SKM-1 (cell line): ENCODE data around the gene S100A4.

Source experiments
- DNase-seq: peaks from one replicate; lab custom pipeline; 2025; ENCODE audit not compliant: unreplicated experiment; lab: John Stamatoyannopoulos, UW

The S100A4 gene

DNA sequence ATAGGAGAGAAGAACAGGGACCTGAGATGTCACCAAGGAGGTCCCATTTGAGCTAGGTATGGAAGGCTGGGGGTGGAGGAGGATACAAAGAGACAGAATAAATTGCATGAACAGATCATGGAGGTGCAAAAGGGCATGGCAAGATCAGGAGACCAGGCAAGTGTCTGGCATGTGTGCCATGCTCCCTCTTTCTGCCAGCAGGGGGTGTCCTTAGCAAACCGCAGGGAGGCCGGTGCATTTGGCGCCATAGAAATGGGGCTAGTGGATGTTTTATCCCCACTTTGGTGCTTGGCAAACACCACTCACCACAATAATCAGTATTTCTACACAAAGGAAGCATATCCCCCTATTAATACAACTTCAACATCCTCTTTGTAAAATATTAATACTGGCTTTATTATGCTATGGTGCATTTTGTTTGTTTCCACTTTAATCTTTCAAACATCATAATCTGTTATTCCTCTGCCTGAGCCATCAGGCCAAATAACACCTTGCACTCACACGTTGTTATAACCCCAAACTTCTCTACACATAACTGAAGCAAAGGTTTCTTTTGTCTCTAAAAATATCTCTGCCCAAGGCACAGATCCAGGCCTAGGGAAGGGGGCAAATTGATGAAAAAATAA is 35.8 kb downstream of the S100A4 start:
- peak; percentile 82 for DNase-seq

DNA sequence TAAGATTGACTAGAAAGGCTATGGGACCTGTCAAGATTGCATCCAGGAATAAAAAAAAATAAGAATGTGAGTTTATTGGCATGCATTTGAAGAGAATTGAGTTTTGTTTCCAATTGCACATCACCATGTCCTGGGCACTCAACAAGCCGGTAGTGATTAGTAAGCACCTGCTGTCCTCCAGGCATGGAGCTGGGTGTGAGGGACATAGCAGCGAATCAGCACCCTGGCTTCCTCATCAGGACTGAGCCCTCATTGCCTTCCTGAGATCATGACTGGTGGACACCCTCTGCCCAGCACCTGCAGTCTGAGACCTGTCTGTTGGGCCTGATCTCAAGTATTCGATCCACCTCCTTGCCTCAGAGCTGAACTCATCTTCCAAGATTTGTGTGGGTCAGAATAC is 36.6 kb downstream of the S100A4 start:
- DNase-seq = no peak

DNA sequence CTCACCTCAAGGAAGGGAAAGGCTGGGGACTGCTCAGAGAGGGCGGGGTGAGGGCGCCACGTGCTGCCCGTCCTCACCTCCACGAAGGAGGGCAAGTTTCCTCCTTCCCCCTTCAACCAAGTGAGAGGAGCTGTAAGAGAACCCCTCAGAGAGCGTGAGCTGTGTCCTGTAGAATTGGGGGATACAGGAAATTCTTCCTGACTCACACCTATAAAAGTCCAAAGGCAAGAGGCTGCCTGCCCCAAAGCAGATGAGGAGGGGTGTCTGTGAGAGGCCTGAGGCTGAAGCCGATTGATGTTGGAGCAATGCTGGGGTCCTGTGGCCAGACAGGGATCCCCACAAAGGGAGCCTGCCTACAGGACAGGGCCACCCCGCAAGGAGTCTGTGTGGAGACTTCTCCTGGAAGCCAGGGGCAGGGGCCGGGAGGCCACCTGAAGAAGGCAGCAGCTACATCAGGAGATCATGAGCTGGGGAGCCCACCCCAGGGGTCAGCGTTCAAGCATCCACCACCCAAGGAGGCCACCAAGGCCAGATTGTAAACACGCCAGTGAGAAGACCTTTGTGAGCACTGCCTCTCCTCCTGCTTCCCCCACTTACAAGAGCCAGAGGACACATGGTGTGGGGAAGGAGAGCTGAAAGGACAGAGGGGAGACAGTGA is 37.6 kb downstream of the S100A4 start:
- DNase-seq = no peak

DNA sequence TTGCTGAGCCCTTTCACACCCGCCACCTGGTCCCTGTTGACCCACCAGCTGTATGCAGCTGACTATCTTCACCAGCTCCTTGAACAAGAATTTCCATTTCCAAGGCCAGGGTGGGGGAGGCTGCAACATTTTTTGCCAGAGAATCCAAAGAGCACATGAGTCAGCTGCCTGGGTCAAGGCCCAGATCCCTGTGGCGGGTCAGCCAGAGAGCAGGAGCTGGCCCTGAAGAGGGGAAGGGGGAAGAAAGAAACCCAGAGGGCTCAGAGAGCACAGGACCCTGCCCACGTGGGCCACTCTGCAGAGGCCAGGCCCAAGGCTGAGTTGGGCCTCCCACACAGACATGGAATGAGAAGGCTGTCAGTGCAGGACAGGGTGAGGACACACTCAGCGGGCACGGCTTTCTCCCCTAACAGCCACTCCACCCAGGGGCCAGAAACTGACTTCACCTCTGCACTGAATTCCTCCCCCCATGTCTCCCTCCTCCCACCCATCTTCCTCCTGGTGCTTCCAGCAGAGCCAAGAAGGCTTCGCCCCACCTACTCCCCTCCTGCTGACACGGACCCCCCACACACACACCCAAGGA is 38.7 kb downstream of the S100A4 start:
- DNase-seq = no peak

DNA sequence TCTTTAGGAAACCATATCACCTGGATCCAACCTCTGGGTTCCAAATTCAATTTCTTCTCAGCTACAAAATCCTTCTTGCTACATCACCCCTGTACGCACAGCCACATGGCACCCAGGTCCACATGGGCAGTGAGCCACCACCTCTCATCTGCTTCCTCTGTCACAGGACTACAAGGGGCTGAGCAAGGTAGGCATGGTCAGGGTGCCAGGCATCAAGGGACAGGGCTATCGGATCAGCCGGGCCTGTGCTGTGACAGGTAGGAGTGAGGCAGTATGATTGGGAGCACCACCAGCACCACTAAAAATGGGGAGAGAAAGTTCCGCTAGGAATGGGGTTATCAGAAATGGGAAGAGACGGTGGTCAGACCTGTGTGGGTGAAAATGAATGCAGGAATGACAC is 39.2 kb downstream of the S100A4 start:
- no peak for DNase-seq

DNA sequence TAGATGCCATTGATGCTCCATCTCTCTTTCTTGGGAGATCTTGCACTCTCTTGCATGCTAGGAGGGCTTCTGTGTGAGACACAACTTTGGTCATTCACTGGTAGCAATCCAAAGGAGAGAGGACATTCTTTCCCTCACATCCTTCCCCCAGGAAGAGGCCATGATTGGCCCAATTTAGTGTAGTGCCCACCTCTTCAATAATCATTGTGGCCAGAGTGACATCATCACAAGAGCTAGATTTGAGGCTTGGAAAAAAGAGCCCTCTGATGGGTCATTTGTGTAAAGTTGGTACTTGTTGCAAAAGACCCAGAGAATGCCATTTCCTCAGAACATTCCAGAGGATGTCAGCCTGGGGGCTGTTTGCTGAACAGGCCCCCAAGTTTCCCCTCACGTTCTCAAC is 40.0 kb downstream of the S100A4 start:
- no peak for DNase-seq

DNA sequence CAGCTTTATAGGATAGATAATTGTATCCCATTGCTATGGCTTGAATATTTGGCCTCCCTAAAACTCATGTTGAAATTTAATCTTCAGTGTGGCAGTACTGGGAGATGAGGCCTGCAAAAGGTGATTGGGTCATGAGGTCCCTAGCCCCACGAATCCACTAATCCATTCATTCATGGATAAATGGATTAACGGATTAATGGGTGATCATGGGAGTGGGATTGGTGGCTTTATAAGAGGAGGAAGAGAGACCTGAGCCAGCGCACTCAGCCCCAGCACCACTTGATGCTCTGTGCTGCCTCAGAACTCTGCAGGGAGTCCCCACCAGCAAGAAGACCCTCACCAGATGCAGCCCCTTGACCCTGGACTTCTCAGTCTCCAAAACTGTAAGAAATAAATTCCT is 41.8 kb downstream of the S100A4 start:
- DNase-seq = no peak

DNA sequence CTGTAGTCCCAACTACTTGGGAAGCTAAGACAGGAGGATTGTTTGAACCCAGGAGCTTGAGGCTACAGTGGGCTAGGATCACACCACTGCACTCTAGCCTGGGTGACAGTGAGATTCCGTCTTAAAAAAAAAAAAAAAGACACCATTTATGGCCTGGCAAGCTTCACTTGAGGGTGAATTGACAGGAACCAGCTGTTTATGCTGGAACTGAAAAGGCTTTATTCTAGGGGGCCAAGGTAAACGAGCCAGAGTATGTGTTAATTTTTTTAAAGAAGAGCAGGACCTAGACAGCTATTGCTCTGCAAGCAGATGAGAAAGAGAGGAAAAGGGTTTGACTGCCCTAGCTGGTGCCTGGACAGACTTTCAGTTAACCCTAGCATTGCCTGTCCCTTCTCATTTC is 46.9 kb downstream of the S100A4 start:
- no peak for DNase-seq

GRCh38 chr1:153495536-153495935 is 50.1 kb downstream of the S100A4 start:
- no peak for DNase-seq

- DNase-seq = peak; percentile 78
Measured at GRCh38 chr1:153494976-153495535, 50.5 kb downstream of the S100A4 start.
